ENCODE results near the gene NOL4L.

NOL4L gene

DNA sequence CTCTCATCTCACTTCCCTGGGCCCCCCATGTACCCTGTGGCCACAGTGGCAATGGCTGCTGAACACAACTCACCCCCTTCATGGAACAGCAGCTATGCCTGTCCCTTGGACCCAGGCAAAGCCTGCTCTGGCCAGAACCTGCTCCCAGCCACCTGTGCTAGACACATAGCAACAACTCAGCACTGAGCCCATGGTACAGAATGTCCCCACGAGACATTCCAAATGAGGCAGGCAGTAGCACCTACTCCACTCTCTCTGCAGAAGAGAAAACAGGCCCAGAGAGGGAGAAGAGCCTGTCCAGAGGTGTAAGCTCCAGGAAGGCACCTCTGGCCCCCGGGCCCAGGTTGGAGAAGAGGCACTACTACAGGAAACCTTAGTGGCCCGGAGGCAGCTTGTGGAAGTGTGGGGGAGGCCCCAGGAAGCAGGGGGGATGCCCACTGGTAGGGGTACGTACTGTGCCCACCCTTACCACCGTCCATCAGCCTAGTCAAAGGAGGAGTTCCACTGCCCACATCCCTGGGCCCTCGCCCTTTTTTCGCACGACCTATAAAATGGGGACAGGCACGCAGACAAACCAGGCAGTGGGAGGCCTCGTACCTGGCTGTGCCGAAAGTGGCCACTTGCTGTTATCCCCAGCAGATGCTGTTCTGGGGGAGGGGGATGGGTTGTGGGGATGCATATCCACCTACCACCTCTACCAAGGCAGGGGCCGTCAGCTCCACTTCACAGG is 129.8 kb downstream of the NOL4L start:
- no peak for DNase-seq

DNA sequence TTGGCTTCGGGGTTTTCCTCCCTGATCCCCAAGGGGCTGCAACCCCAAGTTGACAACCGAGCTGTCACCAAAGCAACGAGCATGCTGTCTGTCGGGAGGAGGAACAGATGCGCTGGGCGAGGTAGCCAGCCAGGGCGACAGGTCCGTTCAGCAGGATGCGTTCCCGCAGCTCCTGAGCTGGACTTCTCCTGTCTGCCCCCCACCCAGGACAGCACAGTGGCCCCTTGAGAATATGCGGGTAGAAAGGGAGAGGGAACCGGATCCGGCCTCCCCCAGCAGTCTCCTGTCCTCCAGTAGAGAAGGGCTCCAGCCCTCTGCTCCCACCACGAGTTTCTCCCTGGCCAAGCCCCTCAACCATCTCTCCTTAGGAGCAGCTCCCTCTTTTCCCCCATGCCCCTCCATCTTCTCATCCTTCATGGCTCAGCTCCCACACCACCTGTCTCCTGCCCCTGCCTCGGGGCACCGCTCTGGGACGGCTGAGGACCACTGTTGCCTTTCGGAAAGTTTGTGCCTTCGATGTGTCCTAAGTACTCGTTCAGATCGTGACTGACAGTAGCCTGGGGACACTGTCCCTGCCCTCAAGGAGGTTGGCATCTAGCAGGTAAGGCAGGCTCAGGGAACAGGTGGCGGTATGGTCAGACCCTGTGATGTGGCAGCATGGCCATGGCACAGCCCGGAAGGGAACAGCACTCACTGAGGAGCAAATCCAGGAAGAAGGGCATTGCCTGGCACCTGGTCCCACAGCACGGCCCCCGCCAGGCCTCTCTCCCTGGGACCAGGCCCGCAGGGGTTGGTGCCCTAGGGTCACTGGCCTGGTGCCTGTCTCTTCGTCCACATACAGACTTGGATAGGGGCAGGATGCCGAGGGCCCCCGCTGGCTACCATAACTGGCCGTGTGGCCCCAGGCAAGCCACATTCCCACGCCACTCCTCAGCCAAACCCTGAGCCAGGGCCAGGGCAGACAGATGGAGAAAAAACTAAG is 130.7 kb downstream of the NOL4L start:
- no peak for DNase-seq

DNA sequence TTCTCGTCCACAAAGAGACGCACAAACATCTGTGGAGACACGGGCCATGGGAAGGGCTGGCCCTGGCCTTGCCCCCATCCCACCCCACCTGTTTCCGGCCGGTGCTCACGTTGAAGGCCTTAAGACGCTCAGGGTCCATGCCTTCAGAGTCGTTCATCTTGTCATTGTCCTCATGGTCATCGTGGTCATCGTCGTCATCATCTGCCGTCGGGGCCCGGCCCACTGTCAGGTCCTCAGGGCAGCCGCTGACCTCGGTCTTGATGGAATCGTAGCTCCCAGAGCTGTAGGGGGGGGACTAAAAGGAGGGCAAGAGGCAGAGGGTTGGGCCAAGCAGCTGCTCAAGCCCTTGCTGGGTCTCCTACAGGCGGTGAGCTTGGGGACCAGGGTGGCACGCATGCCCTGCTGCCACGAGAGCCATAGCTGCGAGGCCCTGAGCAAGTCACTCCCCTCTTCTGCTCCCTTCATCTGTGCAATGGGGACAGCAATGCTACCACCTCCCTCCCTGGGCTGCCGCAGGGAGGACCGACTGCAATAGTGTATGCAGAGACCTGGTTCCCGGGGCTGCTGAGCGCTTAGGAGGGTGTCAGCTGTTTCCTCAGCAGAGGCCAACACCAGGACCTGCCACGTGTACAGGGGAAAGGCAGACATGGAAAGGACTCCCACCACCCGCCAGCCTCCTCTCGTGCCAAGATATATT is 131.5 kb downstream of the NOL4L start:
- no peak for DNase-seq

DNA sequence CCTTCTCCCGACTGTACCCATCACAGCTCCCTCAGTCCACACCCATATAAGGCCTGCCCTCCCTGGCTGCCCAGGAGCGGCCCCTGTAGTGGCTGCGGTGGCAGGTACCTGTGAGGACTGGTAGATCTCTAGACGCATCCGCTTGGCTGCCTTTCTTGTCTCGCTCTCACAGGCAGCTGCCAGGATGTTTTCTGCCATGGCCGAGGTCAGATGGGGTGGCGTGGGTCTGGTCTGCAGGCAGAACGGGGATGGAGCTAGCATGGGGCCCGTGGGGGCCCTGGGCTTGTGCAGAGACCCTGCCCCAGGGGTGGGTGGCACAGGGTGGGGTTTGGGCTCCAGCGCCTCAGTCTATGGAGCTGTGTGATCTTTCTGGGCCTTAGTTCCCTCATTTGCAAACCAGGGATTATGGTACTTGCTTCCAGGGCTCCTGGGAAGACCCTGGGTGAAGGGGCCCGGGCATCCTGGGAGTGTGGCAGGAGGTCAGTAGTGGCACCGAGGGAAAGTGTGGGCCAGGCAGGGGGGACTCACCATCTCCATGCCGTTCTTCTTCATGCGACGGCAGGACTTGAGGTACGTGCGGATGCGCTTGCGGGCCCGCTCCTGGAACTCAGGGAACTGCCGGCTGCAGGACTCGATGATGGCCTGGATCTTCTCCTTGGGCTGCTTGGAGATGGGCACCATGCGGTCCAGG is 132.2 kb downstream of the NOL4L start:
- DNase-seq: no peak

DNA sequence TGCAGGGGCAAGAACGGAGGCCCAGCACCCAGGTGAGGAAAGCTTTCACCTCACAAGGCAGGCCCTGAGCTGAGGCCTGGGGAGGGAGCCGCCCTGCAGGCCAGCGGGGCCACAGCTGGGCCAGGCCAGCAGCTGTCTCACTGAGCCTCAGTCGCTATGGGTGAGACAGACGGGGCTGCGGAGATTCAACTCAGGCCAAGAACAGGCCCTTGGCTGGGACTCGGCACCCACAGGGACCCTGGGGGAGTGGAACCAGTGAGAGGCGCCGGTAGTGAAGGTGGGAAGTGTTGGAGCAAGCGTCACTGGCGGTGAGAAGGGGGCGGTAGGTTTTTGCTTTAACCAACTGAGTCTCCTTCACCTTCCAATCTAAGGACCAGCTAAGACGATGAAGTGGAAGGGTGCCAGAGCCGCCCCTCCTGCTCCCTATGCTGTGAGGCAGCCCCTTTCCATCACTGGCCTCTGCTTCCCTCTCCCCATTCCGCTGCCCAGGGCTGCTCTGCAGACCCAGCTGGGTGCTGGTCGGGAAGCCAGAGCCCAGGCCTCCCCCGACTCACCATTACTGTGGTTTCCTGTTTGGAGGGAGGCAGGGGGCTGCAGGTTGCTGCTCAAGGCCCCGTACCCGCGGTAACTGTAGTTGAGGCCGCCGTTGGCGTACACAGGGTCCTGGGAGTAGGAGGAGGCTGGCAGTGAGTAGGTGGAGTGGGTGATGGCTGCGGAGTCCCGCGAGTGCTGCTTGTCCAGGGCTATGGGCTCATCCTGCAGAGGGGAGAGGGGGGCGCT is 133.3 kb downstream of the NOL4L start:
- no peak for DNase-seq

DNA sequence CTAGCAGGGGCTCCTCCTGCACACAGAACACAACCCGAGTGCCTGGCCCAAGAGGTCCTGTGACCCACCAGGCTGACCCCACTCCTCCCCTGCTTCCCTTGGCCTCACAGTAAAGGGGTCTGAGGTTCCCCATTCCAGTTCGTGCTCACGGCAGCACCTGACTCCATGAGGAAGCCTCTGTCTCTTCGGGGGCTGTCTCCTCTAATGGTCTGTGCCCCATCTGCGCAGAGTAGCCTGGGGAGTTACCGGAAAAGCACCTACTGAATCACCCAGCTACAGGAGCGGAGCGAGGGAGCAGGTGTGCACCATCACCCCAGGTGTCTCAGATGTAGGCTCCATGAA is 133.8 kb downstream of the NOL4L start:
- no peak for DNase-seq

DNA sequence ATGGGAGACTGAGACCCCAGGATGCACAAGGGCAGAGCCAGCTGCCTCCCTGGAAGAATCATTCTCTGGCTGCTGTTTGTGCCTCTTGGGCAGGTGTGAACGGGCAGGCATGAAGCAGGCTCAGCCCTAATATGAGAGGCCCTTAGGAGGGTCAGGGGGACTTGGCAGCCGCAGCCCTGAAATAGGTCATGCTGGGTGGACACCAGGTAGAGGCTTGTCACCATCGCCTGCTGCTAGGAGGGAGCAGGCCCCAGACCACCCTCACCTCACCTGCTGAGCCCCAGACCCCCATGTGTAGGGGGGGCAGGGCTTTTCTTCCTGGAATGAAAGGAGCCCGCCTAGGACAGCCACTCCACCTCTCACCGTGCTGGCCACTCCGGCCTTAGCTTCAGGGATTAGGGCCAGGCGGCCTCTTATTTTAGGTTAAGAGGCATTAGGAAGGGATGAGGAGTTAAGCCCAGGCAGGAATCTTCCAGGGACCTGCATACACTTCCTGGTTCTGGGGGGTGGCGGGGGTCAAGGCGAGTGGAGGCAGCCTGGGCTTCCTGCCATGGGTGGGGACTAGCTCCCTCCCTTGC is 134.6 kb downstream of the NOL4L start:
- no peak for DNase-seq

DNA sequence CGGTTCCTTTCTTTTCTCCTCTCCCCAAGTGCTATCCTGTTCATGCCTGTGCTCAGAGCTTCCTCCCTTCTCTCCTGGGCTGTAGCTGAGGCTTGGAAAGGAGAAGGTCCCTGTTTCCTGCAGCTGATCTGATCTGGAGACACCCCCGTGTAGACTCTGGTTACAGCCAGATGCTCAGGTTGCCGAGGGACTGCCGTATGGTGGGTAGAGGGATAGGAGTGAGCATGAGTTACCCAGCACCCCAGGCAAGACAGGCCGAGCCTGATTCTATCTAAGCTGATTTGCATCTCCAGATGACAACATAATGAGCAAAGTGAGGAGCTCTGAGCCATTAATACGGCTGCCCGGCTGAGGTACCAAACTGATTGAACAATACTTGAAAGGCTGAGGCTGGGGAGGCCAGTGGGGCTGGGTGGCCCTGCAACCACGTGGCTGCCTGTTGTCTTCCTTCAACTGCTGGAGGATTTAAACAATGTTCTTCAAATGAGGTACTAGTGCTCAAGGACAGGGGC is 135.2 kb downstream of the NOL4L start:
- DNase-seq: no peak

DNA sequence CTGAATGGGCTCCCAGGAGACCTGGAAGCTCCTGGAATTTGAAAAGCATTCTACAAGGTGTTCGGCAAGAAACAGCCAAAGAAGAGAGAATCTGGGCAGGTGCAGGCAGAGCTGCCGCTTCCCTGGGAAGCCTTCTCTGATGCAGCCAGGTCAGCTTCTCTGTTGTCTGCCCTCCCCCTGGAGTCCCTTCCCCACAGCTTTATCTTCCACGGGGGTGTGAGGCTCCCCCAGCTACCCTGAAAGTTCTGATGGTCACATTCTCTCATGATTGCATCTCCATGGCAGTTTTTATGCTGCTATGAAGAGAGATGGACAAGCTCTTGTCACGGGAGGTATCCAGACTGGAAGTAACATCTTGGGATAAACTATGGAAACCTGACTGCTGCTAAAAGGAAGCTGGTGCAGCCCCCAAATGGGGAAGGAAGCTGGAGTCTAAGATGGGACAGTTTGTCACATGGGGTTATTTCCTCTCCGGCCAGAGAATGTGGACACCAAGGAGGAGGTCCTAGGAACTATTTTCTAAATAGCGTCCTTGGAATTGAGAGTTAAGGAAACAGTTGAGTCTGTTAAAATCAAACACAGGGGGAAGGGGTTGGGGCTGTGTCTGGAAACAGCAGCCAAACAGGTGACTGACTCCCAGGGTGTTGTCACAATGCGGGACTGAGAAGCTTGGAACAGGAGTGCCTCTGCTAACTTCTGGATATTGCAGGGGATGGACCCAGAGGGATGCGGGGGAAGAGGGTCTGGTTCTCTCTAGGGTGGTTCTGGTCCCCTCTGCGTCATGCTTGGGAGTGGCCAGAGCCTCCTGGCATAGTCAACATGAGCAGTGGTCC is 135.9 kb downstream of the NOL4L start:
- DNase-seq: no peak

DNA sequence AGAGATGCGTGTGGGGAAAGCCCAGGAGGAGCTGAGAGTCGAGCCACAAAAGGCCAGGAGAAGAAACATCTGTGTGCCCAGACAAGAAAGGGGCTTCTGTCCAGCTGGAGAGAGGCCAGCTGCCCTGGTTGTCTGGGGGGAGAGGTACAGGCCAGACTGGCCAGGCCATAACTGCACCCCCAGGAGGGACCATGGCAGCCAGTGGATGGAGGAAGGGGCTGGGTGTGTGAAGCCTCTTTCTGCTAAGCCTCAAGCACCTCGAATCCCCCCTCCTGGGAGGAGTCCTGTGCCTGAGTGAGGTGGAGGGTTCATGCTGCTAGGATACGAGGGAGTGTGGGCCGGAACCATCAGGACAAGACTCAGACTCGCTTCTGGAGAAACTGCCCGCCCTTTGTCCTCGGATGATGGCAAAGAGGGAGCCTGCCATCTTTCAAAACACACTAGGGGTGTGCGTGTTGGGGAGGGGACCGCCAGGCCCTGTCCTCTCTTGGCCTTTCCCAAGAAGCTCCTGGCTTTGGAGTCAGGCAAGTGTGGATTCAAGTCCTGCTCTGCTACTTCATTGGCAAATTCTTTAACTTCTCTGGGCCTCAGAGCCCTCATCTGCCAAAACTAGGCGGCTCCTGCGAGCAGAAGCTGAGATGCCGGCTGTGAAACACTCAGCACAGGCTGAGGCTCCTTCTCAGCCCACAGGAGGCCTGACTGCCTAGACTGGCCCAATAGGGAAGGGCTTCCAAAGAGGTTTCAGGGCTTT is 136.7 kb downstream of the NOL4L start:
- DNase-seq: no peak

DNA sequence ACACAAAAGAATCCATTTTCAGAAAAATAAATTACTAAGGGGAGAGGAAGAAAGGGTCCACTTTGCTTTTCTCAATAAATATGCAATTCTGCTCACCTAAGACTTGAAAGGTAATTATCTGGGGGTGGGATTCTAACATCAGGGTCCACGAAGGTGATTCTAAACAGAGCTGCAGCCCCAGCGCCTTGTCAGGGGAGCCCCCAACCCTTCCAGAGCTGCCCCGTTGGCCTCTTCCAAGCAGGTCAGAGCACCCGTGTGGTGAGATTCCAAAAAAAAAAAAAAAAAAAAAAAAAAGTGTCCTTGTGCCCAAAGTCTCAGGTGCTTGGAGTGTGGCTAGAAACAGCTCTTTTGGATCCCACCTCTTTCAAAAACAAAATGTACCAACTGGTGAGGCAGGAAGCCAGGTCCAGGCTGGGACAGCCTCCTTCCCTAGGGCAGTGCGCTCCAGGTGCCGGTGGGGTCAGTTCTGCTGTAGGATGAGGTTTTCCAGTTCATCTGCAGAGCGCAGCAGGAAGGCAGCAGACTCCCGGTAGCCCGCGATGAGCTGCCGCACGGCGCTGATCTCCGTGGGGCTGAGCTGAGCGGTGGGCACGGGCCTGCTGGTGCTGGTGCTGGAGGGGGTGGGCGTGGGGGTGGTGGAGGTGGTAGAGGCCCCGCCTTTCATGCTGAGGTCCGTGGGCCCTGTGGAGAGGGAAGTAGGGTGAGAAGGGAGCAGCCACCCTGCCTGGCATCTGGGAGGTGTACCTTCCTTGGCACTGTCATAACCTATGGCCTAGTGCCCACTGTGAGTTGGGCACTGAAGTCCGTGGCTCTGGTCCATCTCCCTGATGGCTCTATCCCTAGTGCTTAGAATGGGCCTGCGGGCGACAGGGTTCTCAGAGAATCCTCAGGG is 137.8 kb downstream of the NOL4L start:
- DNase-seq: no peak

DNA sequence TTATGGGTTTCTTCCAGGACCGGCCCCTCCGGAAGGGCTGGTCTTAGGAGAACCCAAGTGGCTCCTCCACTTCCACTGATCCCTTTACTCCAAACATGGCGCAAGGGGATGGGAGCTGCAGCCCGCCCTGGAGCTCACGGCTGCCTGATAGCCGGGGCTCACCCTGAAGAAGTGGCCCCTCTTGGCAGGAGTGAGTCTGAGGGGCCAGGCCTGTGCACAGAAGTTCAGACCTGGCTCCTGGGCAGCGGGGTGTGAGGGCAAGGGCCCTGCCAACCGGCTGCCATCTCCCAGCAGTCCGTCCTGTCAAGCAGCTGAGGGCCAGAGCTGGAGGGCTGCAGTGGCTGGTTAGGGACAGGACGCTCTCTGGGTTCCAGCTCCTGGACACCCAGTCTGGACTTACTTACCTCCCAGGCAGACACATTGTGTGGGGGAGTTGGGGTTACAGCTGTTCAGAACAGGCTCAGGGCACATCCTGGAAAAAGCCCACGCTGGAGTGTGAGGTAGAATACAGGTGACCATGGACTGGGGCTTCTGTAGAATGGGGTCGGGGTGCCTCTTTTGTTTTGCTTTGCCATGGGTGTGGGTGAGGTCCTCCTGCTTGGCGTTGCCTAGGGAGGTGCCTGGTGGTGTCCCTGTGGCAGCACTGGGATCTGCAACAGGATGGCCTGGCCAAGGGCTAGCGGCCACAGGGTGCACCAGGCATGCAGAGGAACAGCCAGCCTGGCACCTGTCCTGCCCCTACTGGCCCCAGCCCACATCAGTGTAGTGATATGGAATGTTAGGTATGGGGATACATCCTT is 138.6 kb downstream of the NOL4L start:
- no peak for DNase-seq

DNA sequence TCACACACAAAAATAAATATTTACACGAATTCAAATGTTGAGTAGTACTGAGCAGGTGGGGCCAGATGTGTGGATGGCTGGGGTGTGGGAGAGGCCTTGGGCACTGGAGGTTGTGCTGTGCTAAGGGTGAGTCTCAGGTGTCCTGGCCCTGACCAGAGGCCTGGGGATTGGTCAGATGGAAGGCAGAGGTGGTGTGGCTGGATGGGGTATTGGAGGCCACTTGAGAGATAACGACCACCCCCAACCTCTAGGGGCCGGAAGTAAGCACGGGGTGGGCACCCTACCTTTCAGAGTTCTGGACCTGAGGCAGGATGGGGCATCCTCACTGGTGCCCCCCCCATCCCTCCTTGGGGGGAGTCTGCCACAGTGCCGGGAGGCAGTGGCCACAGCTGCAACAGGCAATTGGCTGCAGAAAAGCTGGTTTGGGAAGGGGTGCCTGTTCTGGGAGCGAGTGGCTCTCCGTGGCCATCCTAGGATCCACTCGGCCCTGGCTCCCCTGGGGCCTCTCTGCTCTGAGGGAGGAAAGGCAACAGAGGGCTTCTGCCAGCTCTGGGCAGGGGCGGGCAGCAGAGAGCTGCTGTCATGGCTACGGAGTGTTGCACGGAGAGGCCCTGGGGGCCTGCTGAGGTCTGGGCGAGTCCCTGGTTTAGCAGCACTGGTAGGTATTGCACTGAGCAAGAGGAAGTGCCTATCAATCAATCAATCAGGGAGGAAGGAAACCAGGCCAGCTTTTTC is 139.4 kb downstream of the NOL4L start:
- DNase-seq: no peak

DNA sequence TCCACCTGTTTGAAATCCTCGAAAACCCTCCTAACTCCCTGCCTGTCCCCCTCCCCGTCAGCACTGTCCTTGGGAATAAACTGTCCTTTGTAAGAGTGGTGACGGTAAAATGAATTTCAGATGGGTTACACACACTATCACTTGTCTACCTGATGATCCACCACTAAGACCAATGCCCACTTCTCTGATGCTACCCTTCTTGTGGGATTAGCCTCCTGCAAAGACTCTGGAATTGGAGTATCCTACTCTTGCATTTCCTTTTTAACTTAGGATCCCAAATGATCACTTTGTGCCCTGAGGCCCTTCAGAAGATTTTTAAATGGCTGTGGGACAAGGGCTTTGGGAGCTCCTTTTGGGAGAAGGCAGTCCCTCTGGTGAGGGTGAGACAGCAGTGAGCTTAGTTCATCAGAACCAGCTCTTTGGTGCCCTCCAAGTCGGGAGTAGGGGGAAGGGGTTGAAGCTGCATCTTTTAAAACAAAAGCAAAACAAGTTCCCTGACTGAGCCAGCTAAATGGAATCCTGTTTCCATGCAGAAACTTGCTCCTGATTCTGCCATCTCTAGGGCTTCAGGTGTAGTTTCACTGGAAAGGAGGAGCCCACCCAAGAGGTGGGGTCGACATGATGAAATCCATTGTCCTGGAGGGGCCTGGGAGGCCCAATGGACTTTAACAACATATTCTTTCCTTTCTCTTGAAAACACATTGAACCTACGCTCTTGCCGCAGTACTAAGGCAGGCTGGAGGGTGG is 140.5 kb downstream of the NOL4L start:
- DNase-seq: no peak

DNA sequence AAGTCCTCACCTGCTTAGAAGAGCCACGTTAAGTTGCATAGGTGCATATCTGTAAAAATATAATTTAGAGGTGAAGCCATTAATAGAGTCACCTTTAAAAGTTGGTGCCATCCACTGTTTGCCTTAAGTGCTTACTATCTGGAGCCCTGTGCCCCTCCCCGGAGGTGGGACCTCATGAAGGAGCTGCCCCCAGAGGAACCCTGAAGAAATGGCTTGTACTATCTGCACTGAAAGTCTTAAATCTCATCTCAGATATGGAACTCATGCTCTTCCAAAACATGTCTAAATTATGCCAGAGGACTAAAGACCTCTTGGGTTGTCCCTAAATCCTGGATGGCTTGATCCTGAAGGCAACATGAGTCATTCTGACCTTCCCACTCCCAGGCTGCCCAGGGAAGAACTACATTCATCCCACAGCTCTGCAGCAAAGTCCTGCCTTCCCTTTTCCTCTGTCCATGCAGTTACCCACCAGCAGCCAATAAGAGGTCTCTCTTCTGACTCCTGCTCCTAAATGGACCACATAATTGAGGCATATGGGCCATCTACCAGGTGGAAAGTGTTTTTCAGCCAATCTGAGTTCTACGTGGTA is 141.7 kb downstream of the NOL4L start:
- no peak for DNase-seq
